Left lobe of liver (tissue), 2 donors: ENCODE results near the gene PRKCE. TPM values are rescaled to one million over a fixed set of nuclear protein-coding genes. Genes with fewer than 3 reads are reported as not detected.

Source experiments
- ATAC-seq: fragments of 200-7000 bp; cut with Tn5 transposase; one replicate; pipeline ENCODE4 v1.9.1; 2020; ENCODE audit warnings: mild to moderate bottlenecking, moderate library complexity
- DNase-seq: peaks from one replicate; pipeline ENCODE4 v3.0.0-alpha.2; 2020; ENCODE audit warnings: low spot score
- total RNA-seq: library from RNA; stranded (reverse); gene quantifications from one replicate; pipeline ENCODE4 v1.2.1, GENCODE V29; 2021
- donor health status: DM: no; HTN: no; CAD: no; lungs with moderate emphysema.
- donor health status: DM: no; HTN: yes; CAD: no.

PRKCE gene
- total RNA-seq, 1 donor from 2014 or later = 8.4 TPM

DNA sequence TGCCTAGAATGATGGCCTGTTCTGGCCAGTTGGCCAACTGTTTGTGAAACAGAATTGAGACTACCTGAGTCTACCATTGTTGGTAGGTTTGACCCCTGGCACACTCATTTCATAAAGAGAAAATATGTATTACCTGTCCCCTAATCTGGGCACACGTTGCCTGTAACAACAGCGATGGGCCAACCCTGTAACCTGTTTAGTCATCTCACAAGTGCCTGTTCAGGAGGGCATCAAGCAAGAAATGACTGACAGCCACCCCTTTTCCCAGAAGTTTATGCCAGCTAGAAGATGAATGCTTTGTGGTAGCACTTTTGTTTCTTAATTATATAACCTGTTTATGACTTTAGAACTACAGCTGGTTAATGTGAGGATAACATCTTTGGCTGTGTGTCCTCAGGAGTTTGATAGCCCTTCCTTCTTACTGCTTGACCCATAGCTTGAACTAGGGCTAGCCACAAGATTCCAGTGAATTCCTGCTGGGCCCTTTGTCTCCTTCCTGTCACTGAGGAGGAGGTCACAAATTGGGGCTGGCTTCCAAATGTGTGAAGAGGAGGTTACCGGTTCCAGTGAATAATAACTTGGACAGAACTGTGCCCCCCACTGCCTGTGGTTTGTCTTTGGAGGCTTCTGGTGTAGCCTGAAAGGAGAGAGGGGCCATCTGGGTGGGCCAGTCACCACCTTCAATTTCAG lies 371.8 kb downstream of the PRKCE start:
- DNase-seq (no peak), ATAC-seq (no peak)

DNA sequence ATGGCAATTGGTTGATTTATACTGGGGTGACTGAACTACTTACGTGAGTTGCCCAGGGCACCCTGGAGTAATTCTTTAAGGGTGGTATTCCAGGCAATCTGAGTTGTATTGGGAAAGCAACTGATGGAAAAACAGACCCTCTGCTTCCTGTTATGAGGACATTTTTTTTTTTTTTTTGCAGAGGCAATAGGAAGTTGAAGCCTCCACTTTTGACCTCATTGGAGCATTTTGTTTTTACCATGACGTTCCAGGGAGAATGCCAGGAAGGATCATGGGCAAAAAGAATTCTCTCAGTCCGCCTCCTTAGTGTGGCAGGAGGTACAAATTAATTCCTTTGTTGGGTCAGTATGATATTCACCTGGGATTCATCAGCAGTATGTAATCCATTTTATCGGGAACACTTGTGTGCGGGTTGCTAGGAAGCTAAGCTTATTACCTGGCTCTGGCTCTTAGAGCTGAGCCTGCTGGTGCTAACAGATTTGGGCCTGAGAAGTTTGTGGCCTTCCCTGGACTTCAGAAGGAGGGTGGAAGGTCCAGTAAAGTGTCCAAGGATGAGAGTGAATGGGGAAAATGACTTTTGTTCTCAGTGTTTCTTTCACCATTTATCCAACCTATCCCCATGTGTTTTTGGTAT lies 372.8 kb downstream of the PRKCE start:
- DNase-seq (no peak), ATAC-seq (no peak)

DNA sequence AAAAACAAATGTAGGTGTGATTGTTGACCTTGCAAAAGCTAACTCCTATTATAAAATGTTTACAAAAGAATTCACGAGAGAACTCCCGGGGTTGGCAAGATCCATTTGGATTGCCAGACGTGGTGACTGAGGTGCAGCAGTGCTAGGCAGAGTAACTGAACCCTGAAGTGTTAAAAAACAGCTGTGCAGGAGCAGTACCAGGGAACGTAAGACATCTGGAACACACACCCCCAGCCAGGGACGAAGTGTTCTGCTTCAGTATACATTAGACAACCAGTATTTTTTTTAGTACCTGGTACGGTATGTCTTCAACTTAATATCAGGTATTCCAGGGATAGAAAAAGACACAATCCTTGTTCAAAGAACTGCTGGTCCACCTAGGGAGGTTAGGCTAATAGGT lies 373.6 kb downstream of the PRKCE start:
- no peak for ATAC-seq
- no peak for DNase-seq

DNA sequence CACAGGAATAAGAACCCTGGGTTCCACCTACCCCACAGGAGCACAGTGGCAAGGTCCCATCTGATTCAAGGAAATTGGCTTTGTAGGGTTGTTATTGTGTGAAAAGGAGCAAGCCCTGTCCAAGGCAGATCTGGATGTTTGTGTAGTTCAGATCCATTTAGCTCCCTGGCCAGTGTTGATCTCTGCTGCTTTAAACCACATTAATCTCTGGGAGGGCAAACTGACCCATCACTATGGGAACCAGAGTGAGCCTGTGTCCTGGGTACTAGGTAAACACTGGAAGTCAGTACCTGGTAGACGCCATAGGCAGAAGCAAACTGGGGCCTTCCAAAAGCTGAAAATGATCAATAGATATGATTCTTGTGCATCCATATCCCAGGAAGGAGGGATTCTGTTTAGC lies 374.2 kb downstream of the PRKCE start:
- ATAC-seq = no peak
- DNase-seq = no peak

DNA sequence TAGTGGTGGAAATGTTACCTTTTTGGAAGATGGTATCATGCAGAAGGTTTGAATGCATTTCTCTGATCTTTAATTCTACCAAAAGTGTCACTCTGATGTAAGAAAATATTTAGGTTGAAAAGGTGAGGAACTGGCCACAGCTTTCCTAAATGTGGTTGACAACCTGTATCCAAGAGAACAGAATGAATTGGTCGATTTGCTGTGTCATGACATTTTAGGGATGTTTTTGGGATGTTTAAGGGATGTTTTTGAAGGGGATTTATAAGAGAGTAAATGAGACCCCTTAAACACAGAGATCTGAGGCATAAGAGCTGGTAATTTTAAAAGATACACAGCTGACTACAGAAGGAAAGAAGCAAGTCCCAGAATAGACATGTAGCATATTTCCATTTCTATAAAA lies 375.0 kb downstream of the PRKCE start:
- ATAC-seq (no peak), DNase-seq (no peak)

DNA sequence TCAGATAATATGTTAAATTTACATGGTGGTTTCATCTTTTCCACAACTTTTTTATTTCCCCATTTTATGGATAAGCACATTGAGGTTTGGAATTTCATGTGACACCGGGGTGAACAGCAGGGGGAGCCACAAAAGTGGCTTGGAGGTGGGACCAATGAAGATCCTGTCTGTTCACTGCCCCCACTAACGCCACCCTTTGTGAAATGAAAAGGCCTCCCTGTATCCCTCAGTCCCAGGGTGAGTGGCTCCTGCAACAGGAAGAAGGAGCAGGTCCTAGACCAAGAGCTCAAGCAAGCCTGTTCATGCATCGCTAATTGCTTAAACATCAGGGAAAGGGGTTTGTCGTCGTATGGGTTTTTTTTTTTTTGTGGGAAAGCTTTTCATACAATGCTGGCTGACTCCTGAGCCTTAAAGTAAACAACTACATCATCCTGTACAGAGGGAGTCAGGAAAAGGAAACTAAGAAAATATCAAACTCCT lies 377.9 kb downstream of the PRKCE start:
- DNase-seq (no peak), ATAC-seq (peak; percentile 5)

DNA sequence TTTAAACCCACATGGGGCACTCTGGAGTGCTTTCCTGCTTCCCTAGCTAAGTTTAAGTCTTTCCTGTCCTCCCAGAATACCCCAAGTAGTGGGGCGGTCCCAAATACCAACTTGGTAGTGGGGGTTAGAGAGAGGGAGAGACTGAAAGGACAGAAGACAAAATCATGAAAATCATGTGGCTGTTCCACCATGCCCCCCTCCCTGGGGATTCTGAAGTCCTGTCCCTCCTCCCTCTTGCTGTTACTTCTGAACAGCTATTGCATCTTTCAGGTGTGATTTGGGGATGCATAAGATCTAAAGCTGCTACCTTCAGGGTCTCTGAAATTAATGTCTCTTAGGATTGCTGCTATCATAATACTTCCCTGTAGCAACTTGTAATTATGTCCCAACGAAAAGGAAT lies 378.9 kb downstream of the PRKCE start:
- ATAC-seq = no peak

DNA sequence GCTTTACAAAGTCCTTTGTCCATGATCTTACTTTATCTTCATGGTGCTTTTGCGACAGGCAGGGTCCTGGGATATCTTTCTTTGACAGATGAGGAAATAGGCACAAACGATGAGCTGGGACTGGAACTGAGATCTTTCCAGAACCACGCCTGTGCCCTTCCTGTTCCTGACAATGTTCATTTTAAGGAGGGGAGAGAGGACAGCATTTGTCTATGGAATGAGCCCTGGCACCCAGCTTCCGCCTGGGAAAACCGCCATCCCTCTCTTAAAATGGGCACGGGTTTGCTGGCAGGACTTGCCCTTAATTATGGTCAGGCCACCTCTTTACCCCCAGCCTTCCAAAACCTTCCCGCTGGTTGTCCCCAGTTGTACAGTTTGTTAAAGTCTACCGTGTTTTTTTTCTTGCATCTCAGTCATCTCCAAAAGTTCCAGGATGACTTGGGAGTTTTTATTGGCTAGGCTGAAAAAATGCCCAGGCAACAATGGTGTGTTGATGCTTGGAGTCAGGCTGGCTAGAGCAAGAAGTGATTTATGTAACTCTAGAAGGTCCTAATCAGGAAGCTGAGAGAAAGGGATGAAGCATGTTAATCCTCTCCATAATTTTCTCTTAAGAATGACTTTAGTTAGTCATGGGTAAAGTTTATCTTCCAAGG lies 380.8 kb downstream of the PRKCE start:
- ATAC-seq (no peak), DNase-seq (no peak)

More for the DNA sequence above, 378.9 kb downstream of the PRKCE start:
- no peak for DNase-seq

DNA sequence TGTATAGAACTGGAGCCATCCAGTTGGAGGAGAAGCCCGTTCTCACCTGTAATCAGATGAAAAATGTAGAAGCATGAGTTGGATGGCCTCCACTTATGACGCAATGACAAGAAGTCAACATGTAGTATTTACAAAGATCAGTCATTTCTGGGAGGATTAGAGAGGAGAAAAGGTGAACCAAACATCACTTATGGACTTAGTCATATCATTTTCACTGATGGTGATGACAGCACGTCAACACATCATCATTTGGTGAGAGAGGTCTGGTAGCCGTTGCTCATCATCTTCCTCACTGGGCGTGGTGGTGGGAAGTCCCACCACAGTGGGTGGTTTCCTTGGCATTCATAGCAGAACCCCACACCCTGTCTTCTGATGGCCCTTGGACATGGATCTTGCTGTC lies 381.5 kb downstream of the PRKCE start:
- DNase-seq (no peak), ATAC-seq (peak; percentile 17)

DNA sequence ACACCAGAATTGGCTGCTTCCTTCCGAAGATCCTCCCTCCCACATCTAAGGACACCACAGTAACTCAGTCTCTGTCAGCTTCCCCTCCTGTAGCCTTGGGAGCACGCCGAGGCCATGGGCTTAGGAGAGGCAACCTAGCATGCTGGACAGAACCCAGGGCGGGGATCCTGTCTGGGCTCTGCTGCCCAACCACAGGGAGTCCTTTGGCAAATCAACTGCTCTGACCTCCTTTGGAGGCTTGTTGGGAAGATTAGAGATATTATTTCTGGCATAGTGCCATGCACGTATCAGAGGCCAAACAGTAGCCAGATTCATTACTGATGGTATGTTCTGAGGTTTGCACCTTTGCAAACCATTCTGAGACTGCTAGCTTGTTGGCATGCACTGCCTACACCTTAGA lies 383.1 kb downstream of the PRKCE start:
- DNase-seq (no peak), ATAC-seq (peak; percentile 23)

DNA sequence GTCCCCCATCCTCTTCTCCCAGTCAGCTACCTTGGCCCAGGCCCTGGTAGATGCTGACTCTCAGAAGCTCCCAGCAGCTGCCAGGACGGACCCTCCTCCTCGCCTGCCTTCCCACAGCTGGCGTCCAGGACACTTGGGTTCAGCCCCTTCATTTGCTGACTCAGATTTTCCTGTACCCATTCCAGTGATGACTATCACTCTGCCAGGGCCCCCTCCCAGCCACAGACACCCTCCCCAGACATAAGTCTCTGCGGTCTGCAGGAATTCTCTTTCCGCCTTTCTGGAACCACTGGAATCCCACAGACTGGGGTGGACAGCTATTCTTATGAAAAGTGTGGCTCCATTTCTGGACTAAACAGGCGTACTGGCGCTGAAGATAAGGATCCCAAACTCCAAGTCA lies 385.5 kb downstream of the PRKCE start:
- ATAC-seq = no peak
- DNase-seq = no peak

DNA sequence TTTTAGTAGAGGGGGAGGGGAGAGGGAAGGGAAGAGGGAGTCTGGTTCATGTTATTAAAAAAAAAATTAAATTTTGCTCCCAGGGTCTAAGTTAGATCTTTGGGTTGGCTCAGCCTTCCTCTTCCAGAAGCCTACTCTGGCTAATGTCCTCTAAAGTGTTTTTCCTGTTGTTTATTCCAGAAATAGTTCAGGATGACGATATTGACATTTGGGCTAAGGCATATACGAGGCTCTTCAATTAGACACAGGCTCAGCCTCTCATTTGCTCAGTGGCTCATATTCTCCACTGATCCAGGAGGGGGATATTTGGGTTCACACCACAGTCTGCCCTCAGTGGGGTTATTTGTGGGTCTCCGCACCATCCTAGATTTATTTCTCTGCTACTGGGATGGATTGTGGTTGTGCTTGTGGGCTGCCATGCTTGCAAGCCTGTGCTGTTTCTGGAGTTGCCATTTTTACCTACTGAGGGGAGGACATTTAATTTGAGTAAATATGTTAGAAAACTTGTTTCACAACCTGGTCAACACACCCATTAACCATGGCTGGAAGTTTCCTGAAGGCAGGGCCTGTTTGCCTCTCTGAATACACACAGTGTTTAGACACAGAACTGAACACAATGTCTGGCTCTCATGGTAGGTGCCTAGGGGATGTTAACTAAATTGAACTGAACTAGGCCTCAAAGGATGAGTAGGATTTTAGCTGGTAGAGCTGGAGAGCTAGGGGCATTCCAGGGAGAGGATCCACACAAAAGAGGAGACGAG lies 388.2 kb downstream of the PRKCE start:
- DNase-seq (no peak), ATAC-seq (no peak)

DNA sequence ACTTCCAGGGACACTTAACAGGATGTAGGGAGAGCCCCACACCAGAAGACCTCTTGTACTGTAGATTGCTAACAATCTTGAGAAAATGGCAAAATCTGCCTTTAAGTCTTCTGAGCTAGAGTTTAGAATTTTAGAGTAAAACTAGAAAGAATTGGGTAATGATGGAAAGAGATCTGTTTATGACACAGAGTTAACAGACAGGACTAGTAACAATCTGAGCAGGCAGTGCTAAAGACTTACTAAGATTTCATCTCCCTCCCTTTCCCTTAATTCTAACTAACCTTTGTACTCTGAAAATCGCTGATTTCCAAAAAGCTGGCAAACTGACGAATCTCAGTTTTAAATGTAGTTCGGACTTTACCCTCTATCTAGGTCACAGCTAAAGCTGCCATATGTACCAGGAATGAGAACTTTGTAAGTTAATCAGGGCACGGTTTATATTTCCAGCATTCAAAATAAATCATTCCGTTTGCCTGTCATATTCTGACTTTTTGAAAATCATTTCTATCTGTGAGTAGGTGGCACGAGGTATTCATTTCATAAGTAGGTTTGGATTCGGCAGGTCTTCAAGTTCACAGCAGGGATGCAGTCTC lies 389.2 kb downstream of the PRKCE start:
- no peak for DNase-seq
- ATAC-seq = peak; percentile 52

DNA sequence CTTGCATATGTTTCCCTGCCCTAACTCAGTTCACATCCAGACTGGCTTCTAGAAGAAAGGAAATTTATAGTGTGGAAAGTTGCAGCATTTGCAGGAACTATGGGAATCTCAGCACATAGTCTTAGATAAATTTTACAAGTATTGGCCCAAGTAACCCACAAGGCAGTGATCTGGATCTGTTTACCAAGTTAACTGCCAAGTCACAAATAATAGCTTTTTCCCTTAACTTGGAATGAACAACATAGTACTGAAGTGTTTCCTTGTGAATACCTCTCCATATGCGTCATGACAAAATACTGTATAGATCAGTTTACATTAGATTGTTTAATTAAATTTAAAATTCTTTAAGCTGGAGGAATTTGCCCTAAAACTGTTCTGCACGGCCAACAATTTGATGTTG lies 390.0 kb downstream of the PRKCE start:
- no peak for DNase-seq
- ATAC-seq = no peak

DNA sequence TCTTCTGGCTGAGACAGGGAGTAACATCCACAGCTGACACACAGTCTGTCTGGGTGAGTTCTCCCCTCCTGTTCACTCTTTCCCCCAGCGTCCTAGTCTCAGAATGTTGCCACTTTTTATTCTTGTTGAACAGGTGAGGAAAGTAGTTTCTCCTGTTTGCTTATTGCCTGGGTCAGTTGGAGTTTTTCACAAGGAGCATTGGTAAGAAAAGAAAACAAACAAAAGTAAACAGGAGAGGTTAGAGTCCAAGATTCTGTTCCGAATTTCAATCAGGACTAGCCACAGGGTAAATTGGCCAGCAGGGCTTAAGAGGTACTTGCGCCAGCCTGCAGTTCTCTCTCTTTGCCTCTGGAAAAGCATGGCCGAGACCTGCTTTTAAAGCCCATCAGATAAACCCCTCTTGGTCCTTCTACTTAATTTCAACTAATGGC lies 390.7 kb downstream of the PRKCE start:
- no peak for DNase-seq
- ATAC-seq = peak; percentile 74

DNA sequence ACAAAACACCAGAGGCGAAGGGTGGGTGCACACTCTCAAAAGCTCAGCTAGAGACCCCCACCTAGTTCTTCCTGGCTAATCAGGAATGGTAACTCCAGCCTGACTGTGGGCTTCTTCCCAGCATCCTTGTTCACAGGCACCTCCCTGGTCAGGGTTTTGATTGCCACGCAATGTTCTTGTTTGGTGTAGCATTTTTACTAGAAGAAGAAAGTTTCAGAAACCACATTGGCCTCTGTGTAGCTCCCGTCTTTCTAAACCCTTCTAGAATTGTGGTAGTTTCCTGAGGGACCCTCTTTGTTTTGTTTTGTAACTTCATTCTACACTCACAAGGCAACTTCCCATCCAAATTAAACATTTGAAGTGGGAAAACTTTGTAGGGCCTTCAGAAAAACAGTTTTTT lies 391.2 kb downstream of the PRKCE start:
- no peak for DNase-seq
- no peak for ATAC-seq

DNA sequence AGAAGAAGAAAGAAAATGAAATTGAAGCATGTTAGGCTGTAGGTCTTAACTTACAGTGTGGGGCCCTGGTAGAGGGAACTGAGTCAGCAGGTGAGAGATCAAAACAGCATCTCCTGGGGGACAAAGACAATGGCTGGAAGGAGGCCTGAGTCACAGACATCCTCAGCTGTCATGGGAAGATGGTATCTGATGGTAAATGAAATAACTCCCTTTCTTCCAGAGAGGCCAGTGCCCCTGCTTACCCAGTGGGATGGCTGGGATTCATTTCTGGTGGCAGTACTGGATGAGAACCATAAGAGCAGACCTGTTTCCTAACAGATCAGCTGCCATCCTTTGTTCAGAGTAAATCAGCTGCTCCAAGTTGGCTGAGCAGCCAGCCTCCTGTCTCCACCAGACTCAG lies 394.4 kb downstream of the PRKCE start:
- ATAC-seq = no peak
- DNase-seq = no peak

DNA sequence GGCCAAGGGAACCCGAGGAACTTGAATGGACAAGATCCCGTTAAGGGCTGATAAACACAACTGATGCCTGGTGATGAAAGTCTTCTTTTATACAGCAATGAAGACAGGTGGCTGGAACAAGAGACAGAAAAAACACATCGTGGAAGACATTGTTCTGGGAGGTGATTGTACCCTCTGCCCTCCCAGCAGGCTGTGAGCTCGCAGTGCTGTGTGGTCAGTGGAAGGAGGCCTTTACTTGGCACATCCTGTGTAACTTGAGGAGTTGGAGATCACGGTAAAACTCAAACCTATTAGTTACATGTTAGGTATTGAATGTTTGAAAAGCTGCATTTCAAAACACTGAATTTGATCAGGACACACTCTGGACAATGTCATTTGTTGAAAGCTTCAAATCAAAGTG lies 395.8 kb downstream of the PRKCE start:
- ATAC-seq = no peak
- no peak for DNase-seq

DNA sequence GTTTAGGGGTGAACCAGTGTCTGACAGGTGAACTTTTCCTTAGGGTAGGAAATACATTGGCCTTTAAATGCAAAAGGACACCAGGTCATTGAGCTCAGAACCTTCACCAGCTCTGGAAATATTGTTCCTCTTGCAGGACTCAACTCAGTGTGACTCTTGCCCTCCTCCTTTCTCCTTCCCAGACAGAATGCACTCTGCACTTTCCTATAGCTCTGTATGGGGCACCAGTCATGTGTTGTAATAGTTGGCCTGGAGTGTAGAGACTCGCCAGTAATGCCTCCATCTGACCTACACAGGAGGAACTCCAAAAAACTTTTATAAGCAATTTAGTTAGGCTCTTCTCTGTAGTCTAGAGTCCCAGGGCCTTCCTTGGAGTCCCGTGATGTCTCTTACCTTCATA lies 397.2 kb downstream of the PRKCE start:
- ATAC-seq = peak; percentile 18
- no peak for DNase-seq

DNA sequence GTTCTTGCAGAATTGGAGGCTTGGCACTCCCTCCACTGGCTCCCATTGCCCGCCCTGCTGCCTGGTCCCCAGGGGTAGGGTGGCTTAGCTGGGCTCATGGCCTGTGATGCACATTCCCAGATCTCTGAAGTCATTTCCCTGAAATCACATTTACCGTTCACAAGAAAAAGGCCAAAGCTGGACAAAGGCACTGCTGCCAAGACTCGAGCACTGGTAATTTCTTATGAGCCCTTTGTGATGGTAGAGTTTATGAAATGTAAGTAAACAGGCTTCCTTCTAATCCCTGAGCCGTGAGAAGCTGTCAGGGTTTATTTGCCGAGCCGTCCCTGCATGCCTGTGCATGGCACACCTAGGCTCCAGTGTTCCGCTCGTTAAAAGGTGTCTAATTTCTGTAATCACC lies 398.6 kb downstream of the PRKCE start:
- DNase-seq (no peak), ATAC-seq (no peak)

DNA sequence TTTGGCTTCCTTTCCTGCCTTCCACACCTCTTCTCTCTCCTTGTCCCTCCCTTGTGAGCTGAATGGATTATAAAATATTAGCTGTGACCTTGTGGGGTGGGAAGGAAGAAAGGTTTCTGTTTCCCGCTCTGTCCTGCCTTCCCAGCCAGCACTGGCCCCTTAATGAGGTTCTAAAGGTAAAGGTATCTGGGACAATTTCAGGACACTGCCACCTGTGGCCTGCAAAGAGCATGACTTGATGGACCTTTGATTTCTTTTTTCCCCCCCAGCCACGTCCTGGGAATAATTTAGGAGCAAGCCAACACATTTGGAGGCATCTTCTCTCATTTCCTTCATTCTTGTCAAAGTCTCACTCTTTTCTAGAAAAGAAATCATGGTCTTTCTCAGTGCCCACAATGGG lies 399.0 kb downstream of the PRKCE start:
- ATAC-seq (peak; percentile 70), DNase-seq (no peak)
